ENCODE results near the gene RAB36. TPM values are rescaled to one million over a fixed set of nuclear protein-coding genes. Genes with fewer than 3 reads are reported as not detected.

The RAB36 gene
- total RNA-seq, 4 donors from 2014 or later = 5.0 to 10.8 (median 8.2) TPM

DNA sequence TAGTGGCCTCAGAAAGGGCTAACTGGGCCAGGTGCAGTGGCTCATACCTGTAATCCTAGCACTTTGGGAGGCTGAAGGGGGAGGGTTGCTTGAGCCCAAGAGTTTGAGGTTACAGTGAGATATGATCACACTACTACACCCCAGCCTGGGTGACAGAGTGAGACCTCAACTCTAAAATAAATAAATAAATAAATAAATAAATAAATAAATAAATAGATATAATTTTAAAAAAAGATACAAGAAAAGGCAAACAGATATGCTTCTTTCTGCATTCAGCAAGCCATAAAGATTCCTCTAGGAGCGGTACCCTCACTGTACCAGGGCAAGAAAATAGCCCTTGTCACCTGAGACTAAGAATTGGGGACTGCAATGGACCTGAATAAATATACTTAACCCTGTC, 2.2 kb upstream of the RAB36 start:
- no peaks in the 10 kb centered on the region for H3K9me3 ChIP-seq
- intact Hi-C loops (cut with DNase I) = no loop called here
- H3K27me3 ChIP-seq = no peaks in the 10 kb centered on the region
- no peak overlapping the region for H3K27ac ChIP-seq (replicated peaks in 1 of 4)
- H3K4me3 ChIP-seq = no peak overlapping the region
- no peaks in the 10 kb centered on the region for H3K36me3 ChIP-seq
- 97% methylated on average over 1 of the region's 1 CpG for WGBS
- TF ChIP-seq POLR2AphosphoS5 (IDR thresholded peaks at IDR 0.05) (no peak), EP300 (IDR thresholded peaks at IDR 0.05) (no peak), CTCF (IDR thresholded peaks at IDR 0.05) (no peak), POLR2A (IDR thresholded peaks at IDR 0.05; ENCODE audit: low read depth) (no peak)
- H3K4me1 ChIP-seq = peaks cover 25 to 56% (median 51%) of the 10 kb centered on the region in 4 donors
- DNase-seq (ENCODE audit: extremely low spot score) = no peak

DNA sequence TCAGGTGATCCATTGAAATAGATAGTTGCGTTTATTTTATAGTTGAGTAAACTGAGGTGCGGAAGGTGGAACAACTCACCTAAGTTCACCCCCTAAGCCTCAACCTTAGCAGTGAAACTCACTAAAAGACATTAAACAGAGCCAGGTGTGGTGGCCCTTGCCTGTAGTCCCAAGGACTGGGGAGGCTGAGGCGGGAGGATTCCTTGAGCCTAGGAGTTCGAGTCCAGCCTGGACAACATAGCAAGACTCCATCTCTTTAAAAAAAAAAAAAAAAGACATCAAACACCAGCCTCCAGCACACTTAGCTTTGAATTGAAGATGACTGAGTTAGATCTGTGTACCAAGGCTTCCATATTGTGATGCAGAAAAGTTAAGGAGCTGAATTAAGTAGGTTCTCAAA, 845 bp upstream of the RAB36 start:
- Histone ChIP-seq H3K27ac (replicated peaks in 1 of 4) (peak overlapping the region in 3 of 4 donors; percentile 68 to 87 (median 85)), H3K27me3 (no peaks in the 10 kb centered on the region), H3K36me3 (peaks cover 0 to 6% (median under 1%) of the 10 kb centered on the region in 4 donors), H3K4me1 (peaks cover 25 to 58% (median 52%) of the 10 kb centered on the region in 4 donors), H3K9me3 (no peaks in the 10 kb centered on the region), H3K4me3 (peak overlapping the region; percentile 51 to 67 (median 58))
- intact Hi-C loops (cut with DNase I) = no loop called here
- DNase-seq (ENCODE audit: extremely low spot score) = no peak
- WGBS = 95% methylated on average over 4 of the region's 4 CpGs
- TF ChIP-seq EP300 (IDR thresholded peaks at IDR 0.05) = no peak
- TF ChIP-seq POLR2A (IDR thresholded peaks at IDR 0.05; ENCODE audit: low read depth) = no peak
- TF ChIP-seq POLR2AphosphoS5 (IDR thresholded peaks at IDR 0.05) = no peak
- TF ChIP-seq CTCF (IDR thresholded peaks at IDR 0.05) = no peak

DNA sequence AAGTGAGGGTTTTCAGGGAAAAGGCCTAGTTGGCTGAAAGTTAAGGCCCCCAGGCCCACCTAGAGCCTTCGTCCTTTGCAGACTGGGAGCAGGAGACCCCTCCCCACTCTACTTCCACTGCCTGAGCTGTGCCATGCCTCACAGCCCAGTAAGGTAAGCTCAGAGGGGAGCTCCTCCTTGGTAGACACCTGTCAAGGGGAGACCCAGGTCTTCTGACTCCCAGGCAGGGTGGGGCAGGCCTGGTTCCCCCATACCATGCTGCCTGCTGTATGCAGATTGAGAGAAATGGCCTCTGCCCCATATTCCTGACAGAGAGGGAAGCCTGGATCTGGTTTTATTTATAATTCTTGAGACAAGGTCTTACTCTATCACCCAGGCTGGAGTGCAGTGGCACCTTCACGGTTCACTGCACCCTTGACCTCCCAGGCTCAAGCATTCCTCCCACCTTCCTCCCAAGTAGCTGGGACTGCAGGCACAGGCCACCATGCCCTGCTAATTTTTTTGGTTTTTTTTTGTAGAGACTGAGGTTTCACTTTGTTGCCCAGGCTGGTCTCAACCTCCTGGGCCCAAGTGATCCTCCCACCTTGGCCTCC, 697 bp downstream of the RAB36 start:
- Histone ChIP-seq H3K4me1 (peaks cover 25 to 58% (median 52%) of the 10 kb centered on the region in 4 donors), H3K27ac (replicated peaks in 1 of 4) (peak overlapping the region; percentile 68 to 87 (median 78)), H3K9me3 (no peaks in the 10 kb centered on the region), H3K4me3 (peak overlapping the region; percentile 51 to 67 (median 58)), H3K27me3 (no peaks in the 10 kb centered on the region), H3K36me3 (peaks cover 0 to 21% (median 6%) of the 10 kb centered on the region in 4 donors)
- WGBS = 79% methylated on average over 2 of the region's 2 CpGs
- intact Hi-C loops (cut with DNase I) = no loop called here
- no peak for DNase-seq (ENCODE audit: extremely low spot score)
- no peak for TF ChIP-seq POLR2A (IDR thresholded peaks at IDR 0.05; ENCODE audit: low read depth)
- TF ChIP-seq CTCF (IDR thresholded peaks at IDR 0.05) = no peak
- no peak for TF ChIP-seq EP300 (IDR thresholded peaks at IDR 0.05)
- no peak for TF ChIP-seq POLR2AphosphoS5 (IDR thresholded peaks at IDR 0.05)

- no peak overlapping the region for H3K4me3 ChIP-seq
- H3K9me3 ChIP-seq = no peaks in the 10 kb centered on the region
- intact Hi-C loops (cut with DNase I) = no loop called here
- H3K36me3 ChIP-seq = peaks cover 0 to 28% (median 10%) of the 10 kb centered on the region in 4 donors
- DNase-seq (ENCODE audit: extremely low spot score) = no peak
- 87% methylated on average over 7 of the region's 8 CpGs for WGBS
- TF ChIP-seq POLR2AphosphoS5 (IDR thresholded peaks at IDR 0.05) = no peak
- no peak for TF ChIP-seq POLR2A (IDR thresholded peaks at IDR 0.05; ENCODE audit: low read depth)
- TF ChIP-seq CTCF (IDR thresholded peaks at IDR 0.05) = no peak
- TF ChIP-seq EP300 (IDR thresholded peaks at IDR 0.05) = no peak
- peak overlapping the region in 3 of 4 donors; percentile 68 to 87 (median 85) for H3K27ac ChIP-seq (replicated peaks in 1 of 4)
- H3K4me1 ChIP-seq = peaks cover 22 to 54% (median 48%) of the 10 kb centered on the region in 4 donors
- H3K27me3 ChIP-seq = no peaks in the 10 kb centered on the region
These were observed 1.4 kb downstream of the RAB36 start for GRCh38 chr22:23146478-23147205.

Measured in esophagus muscularis mucosa (tissue), 4 donors.